OCI-LY7 (cell line): ENCODE data around the gene MUC6.

Experiments used
- CTCF ChIP-seq: fragments of 200-600 bp; sonication (generic); conservative IDR thresholded peaks from 2 replicates; pipeline ENCODE4 v1.5.1; 2014; ENCODE audit warnings: mild to moderate bottlenecking, antibody characterized with exemption, low read length, moderate library complexity, mixed read lengths
- EZH2phosphoT487 ChIP-seq: fragments of 200-600 bp; sonication (generic); IDR thresholded peaks from 2 replicates; pipeline ENCODE4 v1.6.1; 2018; ENCODE audit warnings: low read depth, borderline replicate concordance, mild to moderate bottlenecking, mixed run types, antibody characterized with exemption, low read length, moderate library complexity, mixed read lengths

GRCh38 chr11:1077417-1078119 is 41.0 kb upstream of the MUC6 start:
- no peak for TF ChIP-seq CTCF
- TF ChIP-seq EZH2phosphoT487: no peak
